ENCODE measurements around the gene SMPD2.

- TF ChIP-seq SP1 (IDR thresholded peaks at IDR 0.05; ENCODE audit: low read depth), result no peak
- TF ChIP-seq CTCF (IDR thresholded peaks at IDR 0.05 in 2 of 3, conservative IDR thresholded peaks at IDR 0.05 in 1 of 3; ENCODE audit: borderline replicate concordance in 1 of 3, insufficient read depth in 1 of 3, low read depth in 2 of 3, low read length in 2 of 3), result no peak
- TF ChIP-seq TCF7L2 (IDR thresholded peaks at IDR 0.05; ENCODE audit: borderline replicate concordance, extremely low read depth, insufficient read depth, insufficient read length), result no peak
- no peak for TF ChIP-seq SIN3A (IDR thresholded peaks at IDR 0.05; ENCODE audit: low read depth)
- TF ChIP-seq REST (IDR thresholded peaks at IDR 0.05; ENCODE audit: low read depth), result no peak
- no peak for TF ChIP-seq EZH2 (IDR thresholded peaks at IDR 0.05)
- no peak for TF ChIP-seq POLR2A (IDR thresholded peaks at IDR 0.05; ENCODE audit: borderline replicate concordance, extremely low read depth, insufficient read depth, insufficient read length)
- TF ChIP-seq SRF (IDR thresholded peaks at IDR 0.05; ENCODE audit: low read depth), result no peak
Observed at GRCh38 chr6:109465772-109466171, 25.2 kb downstream of the SMPD2 start.

Measured in HCT116 (cell line).